GM18951 (cell line): Measurements from ENCODE around the gene POMT2.

Experiments
- POLR2A ChIP-seq: IDR thresholded peaks from 4 replicates; pipeline ENCODE4 v1.6.1; 2011; ENCODE audit warnings: mild to moderate bottlenecking; ENCODE audit not compliant: insufficient read length, insufficient read depth; ENCODE audit errors: extremely low read depth
- in situ Hi-C: fragments of 300-500 bp; cut with MboI; formaldehyde crosslinking; loops from one replicate; pipeline ENCODE4 v1.12.0; 2022; ENCODE audit warnings: low sequenced_read_pairs, mixed read lengths, inconsistent platforms; ENCODE audit not compliant: unreplicated experiment

Gene POMT2

GRCh38 chr14:77318006-77318553, 2.6 kb downstream of the POMT2 start:
- TF ChIP-seq POLR2A, result no peak
- in situ Hi-C loops, result no loop called here

- in situ Hi-C loops, result no loop called here
Observed at GRCh38 chr14:77316872-77317301, 3.8 kb downstream of the POMT2 start.

GRCh38 chr14:77316195-77316505, 4.5 kb downstream of the POMT2 start:
- no peak for TF ChIP-seq POLR2A
- in situ Hi-C loops, result no loop called here

More at GRCh38 chr14:77316872-77317301, 3.8 kb downstream of the POMT2 start:
- TF ChIP-seq POLR2A, result no peak

GRCh38 chr14:77314539-77315457, 5.9 kb downstream of the POMT2 start:
- in situ Hi-C loops, result no loop called here
- TF ChIP-seq POLR2A, result no peak

GRCh38 chr14:77314043-77314442, 6.6 kb downstream of the POMT2 start:
- in situ Hi-C loops, result no loop called here

GRCh38 chr14:77313371-77313770, 7.3 kb downstream of the POMT2 start:
- TF ChIP-seq POLR2A, result no peak

More at GRCh38 chr14:77314043-77314442, 6.6 kb downstream of the POMT2 start:
- no peak for TF ChIP-seq POLR2A

GRCh38 chr14:77311217-77311616, 9.5 kb downstream of the POMT2 start:
- in situ Hi-C loops, result no loop called here
- TF ChIP-seq POLR2A, result no peak

More at GRCh38 chr14:77313371-77313770, 7.3 kb downstream of the POMT2 start:
- in situ Hi-C loops, result no loop called here

GRCh38 chr14:77310026-77310425, 10.7 kb downstream of the POMT2 start:
- no peak for TF ChIP-seq POLR2A
- in situ Hi-C loops, result no loop called here

- in situ Hi-C loops, result no loop called here
- TF ChIP-seq POLR2A, result no peak
Observed at GRCh38 chr14:77309131-77309530, 11.6 kb downstream of the POMT2 start.

- in situ Hi-C loops, result no loop called here
- TF ChIP-seq POLR2A, result no peak
Observed at GRCh38 chr14:77306851-77307496, 13.7 kb downstream of the POMT2 start.

- in situ Hi-C loops, result no loop called here
- TF ChIP-seq POLR2A, result no peak
Observed at GRCh38 chr14:77306416-77306815, 14.3 kb downstream of the POMT2 start.

- no peak for TF ChIP-seq POLR2A
- in situ Hi-C loops, result no loop called here
Observed at GRCh38 chr14:77305696-77306095, 15.0 kb downstream of the POMT2 start.

GRCh38 chr14:77303417-77304156, 17.1 kb downstream of the POMT2 start:
- no peak for TF ChIP-seq POLR2A
- in situ Hi-C loops, result no loop called here
